ENCODE measurements around the gene KRT26. TPM values are rescaled to one million over a fixed set of nuclear protein-coding genes. Genes with fewer than 3 reads are reported as not detected.

KRT26 gene
- total RNA-seq, 1 experiment from 2014 or later = not detected

DNA sequence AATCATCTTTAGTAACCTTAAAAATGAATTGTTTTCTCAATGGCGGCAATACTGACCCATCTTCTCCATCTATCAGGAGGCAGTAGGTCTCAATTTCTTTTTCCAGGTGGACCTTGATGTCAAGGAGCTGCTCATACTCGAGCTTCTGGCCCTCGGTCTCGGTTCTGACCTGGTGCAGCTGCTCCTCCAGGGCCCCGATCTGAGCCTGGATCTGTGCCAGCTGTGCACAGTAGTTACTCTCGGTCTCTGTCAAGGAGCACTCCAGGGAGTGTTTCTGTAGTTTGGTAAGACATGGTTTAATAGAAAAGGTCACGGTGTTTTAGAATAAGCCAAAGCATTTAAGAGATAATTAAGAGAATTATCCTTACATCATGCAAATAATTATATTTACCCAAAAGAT is 5.5 kb upstream of the KRT26 start:
- ChIA-PET POLR2A (ENCODE audit: unreplicated experiment) (no interaction called here), CTCF (no interaction called here)
- Histone ChIP-seq H3K9me3 (ENCODE audit: insufficient read depth, low read depth) (no peaks in the 10 kb centered on the region), H3F3A (ENCODE audit: insufficient read depth, low read depth) (no peaks in the 10 kb centered on the region), H3K27me3 (ENCODE audit: insufficient read depth, low read depth) (no peaks in the 10 kb centered on the region), H3K4me1 (replicated peaks; ENCODE audit: insufficient read depth) (no peaks in the 10 kb centered on the region), H3K9me2 (ENCODE audit: insufficient read depth) (no peaks in the 10 kb centered on the region), H3K4me2 (no peak overlapping the region), H2AFZ (no peak overlapping the region), H3K79me2 (ENCODE audit: low read depth) (no peaks in the 10 kb centered on the region), H3K4me3 (no peak overlapping the region), H4K20me1 (ENCODE audit: insufficient read depth) (no peaks in the 10 kb centered on the region), H3K27ac (no peak overlapping the region), H3K36me3 (ENCODE audit: low read depth) (no peaks in the 10 kb centered on the region)
- no TSS peak for BruUV-seq (replicated peaks)
- intact Hi-C loops (cut with micrococcal nuclease; ENCODE audit: unreplicated experiment) = loop anchor here (5.0 kb wide), 1 partner anchor 140 kb away; no protein-coding TSS in a partner anchor
- TF ChIP-seq, protein P1, sequence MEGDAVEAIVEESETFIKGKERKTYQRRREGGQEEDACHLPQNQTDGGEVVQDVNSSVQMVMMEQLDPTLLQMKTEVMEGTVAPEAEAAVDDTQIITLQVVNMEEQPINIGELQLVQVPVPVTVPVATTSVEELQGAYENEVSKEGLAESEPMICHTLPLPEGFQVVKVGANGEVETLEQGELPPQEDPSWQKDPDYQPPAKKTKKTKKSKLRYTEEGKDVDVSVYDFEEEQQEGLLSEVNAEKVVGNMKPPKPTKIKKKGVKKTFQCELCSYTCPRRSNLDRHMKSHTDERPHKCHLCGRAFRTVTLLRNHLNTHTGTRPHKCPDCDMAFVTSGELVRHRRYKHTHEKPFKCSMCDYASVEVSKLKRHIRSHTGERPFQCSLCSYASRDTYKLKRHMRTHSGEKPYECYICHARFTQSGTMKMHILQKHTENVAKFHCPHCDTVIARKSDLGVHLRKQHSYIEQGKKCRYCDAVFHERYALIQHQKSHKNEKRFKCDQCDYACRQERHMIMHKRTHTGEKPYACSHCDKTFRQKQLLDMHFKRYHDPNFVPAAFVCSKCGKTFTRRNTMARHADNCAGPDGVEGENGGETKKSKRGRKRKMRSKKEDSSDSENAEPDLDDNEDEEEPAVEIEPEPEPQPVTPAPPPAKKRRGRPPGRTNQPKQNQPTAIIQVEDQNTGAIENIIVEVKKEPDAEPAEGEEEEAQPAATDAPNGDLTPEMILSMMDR (conservative IDR thresholded peaks at IDR 0.05) = no peak
- DNase-seq = no peak

DNA sequence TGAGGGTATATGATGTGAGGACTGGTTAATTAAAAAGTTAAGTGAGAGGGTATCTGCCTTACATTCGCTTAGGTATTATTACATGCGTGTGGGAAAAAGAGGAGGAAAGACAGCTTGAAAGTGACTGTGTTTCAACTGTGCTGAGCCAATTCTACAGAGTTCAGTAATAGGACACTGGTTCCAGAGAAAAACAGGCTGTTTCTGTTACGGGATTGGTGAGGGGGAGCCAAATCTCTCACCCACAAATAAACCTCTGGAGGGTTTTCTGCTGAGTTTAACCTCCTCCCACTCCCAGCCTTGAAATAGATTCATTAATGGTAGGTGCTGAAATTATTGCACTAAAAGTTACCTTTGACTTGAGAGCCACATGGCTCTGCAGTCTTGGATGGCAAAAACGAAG is 3.9 kb upstream of the KRT26 start:
- no peaks in the 10 kb centered on the region for H3K4me1 ChIP-seq (replicated peaks; ENCODE audit: insufficient read depth)
- no peak overlapping the region for H3K27ac ChIP-seq
- BruUV-seq (replicated peaks) = no TSS peak
- ChIA-PET POLR2A (ENCODE audit: unreplicated experiment) (no interaction called here), CTCF (no interaction called here)
- no peak overlapping the region for H3K4me3 ChIP-seq
- no peak overlapping the region for H2AFZ ChIP-seq
- no peaks in the 10 kb centered on the region for H3F3A ChIP-seq (ENCODE audit: insufficient read depth, low read depth)
- no peak overlapping the region for H3K4me2 ChIP-seq
- H3K27me3 ChIP-seq (ENCODE audit: insufficient read depth, low read depth) = no peaks in the 10 kb centered on the region
- TF ChIP-seq, protein P1 (conservative IDR thresholded peaks at IDR 0.05) = no peak
- no peak for TF ChIP-seq EZH2 (IDR thresholded peaks at IDR 0.05; ENCODE audit: low read depth)
- H3K79me2 ChIP-seq (ENCODE audit: low read depth) = no peaks in the 10 kb centered on the region
- no peaks in the 10 kb centered on the region for H3K36me3 ChIP-seq (ENCODE audit: low read depth)
- DNase-seq = no peak
- no peaks in the 10 kb centered on the region for H3K9me3 ChIP-seq (ENCODE audit: insufficient read depth, low read depth)
- no peaks in the 10 kb centered on the region for H3K9me2 ChIP-seq (ENCODE audit: insufficient read depth)
- intact Hi-C loops (cut with micrococcal nuclease; ENCODE audit: unreplicated experiment) = loop anchor here (5.0 kb wide), 1 partner anchor 139 kb away; no protein-coding TSS in a partner anchor
- H4K20me1 ChIP-seq (ENCODE audit: insufficient read depth) = no peaks in the 10 kb centered on the region

DNA sequence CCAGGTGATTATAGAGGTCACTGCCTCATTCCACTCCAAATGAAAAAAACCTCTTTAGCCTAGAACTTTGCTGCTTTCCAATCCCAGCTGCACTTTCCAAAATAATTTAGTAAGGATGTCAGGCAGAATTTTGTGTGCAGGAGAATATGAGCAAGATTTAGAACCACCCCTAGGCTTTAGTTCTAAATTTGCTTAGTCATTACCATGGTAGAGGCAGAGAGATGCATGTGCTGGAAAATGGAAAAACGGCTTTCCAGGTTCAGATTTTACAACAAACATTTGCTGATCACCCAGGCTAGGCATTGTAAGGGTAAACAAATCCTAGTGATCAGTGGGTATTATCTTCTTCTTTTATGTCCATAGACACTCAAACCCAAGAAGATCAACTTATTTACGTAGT is 6.3 kb downstream of the KRT26 start:
- ChIA-PET CTCF (no interaction called here), POLR2A (ENCODE audit: unreplicated experiment) (no interaction called here)
- Histone ChIP-seq H3F3A (ENCODE audit: insufficient read depth, low read depth) (no peaks in the 10 kb centered on the region), H3K79me2 (ENCODE audit: low read depth) (no peaks in the 10 kb centered on the region), H3K36me3 (ENCODE audit: low read depth) (no peaks in the 10 kb centered on the region), H3K27me3 (ENCODE audit: insufficient read depth, low read depth) (no peaks in the 10 kb centered on the region), H3K4me3 (no peak overlapping the region), H3K9me3 (ENCODE audit: insufficient read depth, low read depth) (peaks cover 26% of the 10 kb centered on the region; the same call in 1 of the 2 replicates), H3K4me2 (no peak overlapping the region), H2AFZ (no peak overlapping the region), H3K4me1 (replicated peaks; ENCODE audit: insufficient read depth) (no peaks in the 10 kb centered on the region), H3K9me2 (ENCODE audit: insufficient read depth) (no peaks in the 10 kb centered on the region), H4K20me1 (ENCODE audit: insufficient read depth) (no peaks in the 10 kb centered on the region), H3K27ac (no peak overlapping the region)
- no TSS peak for BruUV-seq (replicated peaks)
- intact Hi-C loops (cut with micrococcal nuclease; ENCODE audit: unreplicated experiment) = no loop called here
- no peak for TF ChIP-seq EZH2 (IDR thresholded peaks at IDR 0.05; ENCODE audit: low read depth)
- TF ChIP-seq, protein P1 (conservative IDR thresholded peaks at IDR 0.05) = no peak
- no peak for DNase-seq

Data from PC-9 (cell line).